ENCODE results near the gene AFF3. TPM values are rescaled to one million over a fixed set of nuclear protein-coding genes. Genes with fewer than 3 reads are reported as not detected.

The AFF3 gene
- total and polyA plus RNA-seq, 2 of the 8 experiments (the other 6 are each of a cell fraction or from before 2014, with no cell fraction given), result 0.27 to 3.0 TPM

- TF ChIP-seq ZNF274 (IDR thresholded peaks at IDR 0.05; ENCODE audit: borderline replicate concordance, extremely low read depth, low read length), result no peak
- no peak for TF ChIP-seq TAF7 (optimal IDR thresholded peaks at IDR 0.05; ENCODE audit: borderline replicate concordance, low read depth, low read length)
- no peak for TF ChIP-seq ASH2L (IDR thresholded peaks at IDR 0.05; ENCODE audit: low read length)
- TF ChIP-seq SAP30 (IDR thresholded peaks at IDR 0.05; ENCODE audit: insufficient read depth, insufficient replicate concordance, low read length), result no peak
- TF ChIP-seq TEAD4 (IDR thresholded peaks at IDR 0.05; ENCODE audit: low read depth, low read length), result no peak
Observed at GRCh38 chr2:100068395-100068794, 74.0 kb downstream of the AFF3 start (continued).
